Measurements from ENCODE around the gene LSM8.
A peak's percentile ranks its signal among the peaks of the same experiment; 100 is the strongest.

DNA sequence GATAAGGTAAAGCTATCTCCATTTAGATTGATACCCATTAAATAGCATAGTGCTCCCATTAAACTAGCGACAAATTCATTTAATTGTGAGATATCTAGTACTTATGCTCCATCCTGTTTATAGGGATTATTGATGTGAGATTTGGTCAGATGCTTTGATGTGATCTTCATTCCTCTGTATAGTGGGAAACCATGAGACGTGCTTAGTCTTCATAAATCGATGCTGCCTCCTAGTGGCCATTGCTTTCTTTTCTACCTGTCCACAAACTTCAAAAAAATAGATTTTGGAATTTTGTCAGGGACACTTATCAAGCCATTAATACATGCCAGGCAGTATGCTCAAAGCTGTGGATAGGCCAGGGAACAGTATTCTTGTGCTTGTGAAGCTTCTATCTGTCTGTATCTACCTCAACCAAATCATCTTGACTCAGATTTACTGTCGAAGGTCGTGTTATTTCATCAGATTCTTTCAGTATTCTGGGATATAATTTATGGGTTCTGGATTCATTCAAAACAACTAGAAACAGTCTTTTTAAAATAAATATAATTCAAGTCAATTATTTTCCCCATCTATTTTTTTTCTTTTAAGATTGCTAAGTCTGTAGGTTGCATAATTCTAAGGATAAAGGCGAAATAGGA lies 12.0 kb downstream of the LSM8 start:
- TF ChIP-seq EZH2 (IDR thresholded peaks at IDR 0.05; ENCODE audit: borderline replicate concordance, insufficient read depth, low read depth, low read length, poor library complexity, severe bottlenecking) = no peak
- TF ChIP-seq, protein P1, sequence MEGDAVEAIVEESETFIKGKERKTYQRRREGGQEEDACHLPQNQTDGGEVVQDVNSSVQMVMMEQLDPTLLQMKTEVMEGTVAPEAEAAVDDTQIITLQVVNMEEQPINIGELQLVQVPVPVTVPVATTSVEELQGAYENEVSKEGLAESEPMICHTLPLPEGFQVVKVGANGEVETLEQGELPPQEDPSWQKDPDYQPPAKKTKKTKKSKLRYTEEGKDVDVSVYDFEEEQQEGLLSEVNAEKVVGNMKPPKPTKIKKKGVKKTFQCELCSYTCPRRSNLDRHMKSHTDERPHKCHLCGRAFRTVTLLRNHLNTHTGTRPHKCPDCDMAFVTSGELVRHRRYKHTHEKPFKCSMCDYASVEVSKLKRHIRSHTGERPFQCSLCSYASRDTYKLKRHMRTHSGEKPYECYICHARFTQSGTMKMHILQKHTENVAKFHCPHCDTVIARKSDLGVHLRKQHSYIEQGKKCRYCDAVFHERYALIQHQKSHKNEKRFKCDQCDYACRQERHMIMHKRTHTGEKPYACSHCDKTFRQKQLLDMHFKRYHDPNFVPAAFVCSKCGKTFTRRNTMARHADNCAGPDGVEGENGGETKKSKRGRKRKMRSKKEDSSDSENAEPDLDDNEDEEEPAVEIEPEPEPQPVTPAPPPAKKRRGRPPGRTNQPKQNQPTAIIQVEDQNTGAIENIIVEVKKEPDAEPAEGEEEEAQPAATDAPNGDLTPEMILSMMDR (IDR thresholded peaks at IDR 0.05) = peak; percentile 92
